Rectal smooth muscle tissue (tissue), 1 donor: ENCODE results near the gene BAZ2A.
A peak's percentile ranks its signal among the peaks of the same experiment; 100 is the strongest.
"Not testable (repeated sequence)": the region's sequence is repeated elsewhere in the genome, so short reads cannot be mapped to it uniquely, and the experiment has no call there.

Experiments used
- H3K27ac ChIP-seq: one replicate; pipeline ENCODE4 v1.7.0; 2013; ENCODE audit warnings: low read depth, low read length, inconsistent platforms
- H3K27me3 ChIP-seq: one replicate; pipeline ENCODE4 v1.7.0; 2013; ENCODE audit warnings: low read length; ENCODE audit not compliant: control insufficient read depth, insufficient read depth
- H3K36me3 ChIP-seq: one replicate; pipeline ENCODE4 v1.7.0; 2013; ENCODE audit warnings: low read length; ENCODE audit not compliant: control insufficient read depth, insufficient read depth
- H3K4me1 ChIP-seq: one replicate; pipeline ENCODE4 v1.7.0; 2013; ENCODE audit warnings: low read length; ENCODE audit not compliant: control insufficient read depth, insufficient read depth
- H3K4me3 ChIP-seq: one replicate; pipeline ENCODE4 v1.7.0; 2013; ENCODE audit warnings: low read length
- H3K9ac ChIP-seq: one replicate; pipeline ENCODE4 v1.7.0; 2013; ENCODE audit warnings: low read length

BAZ2A gene

GRCh38 chr12:56581418-56582145, 48.5 kb downstream of the BAZ2A start:
- Histone ChIP-seq H3K36me3 (peaks cover 6% of the 10 kb centered on the region), H3K27ac (no peak overlapping the region), H3K4me3 (no peak overlapping the region), H3K27me3 (no peaks in the 10 kb centered on the region), H3K4me1 (no peaks in the 10 kb centered on the region), H3K9ac (no peak overlapping the region)

GRCh38 chr12:56578983-56579546, 51.1 kb downstream of the BAZ2A start:
- no peak overlapping the region for H3K9ac ChIP-seq
- H3K27me3 ChIP-seq = no peaks in the 10 kb centered on the region
- no peak overlapping the region for H3K27ac ChIP-seq
- H3K36me3 ChIP-seq = peaks cover 6% of the 10 kb centered on the region
- H3K4me1 ChIP-seq = no peaks in the 10 kb centered on the region
- H3K4me3 ChIP-seq = no peak overlapping the region

GRCh38 chr12:56577248-56577647, 52.9 kb downstream of the BAZ2A start:
- not testable (repeated sequence) for H3K27ac ChIP-seq, H3K27me3 ChIP-seq, H3K36me3 ChIP-seq, H3K4me1 ChIP-seq, H3K4me3 ChIP-seq, H3K9ac ChIP-seq

GRCh38 chr12:56574210-56574609, 55.9 kb downstream of the BAZ2A start:
- H3K36me3 ChIP-seq = no peaks in the 10 kb centered on the region
- no peak overlapping the region for H3K4me3 ChIP-seq
- H3K27ac ChIP-seq = no peak overlapping the region
- no peak overlapping the region for H3K9ac ChIP-seq
- no peaks in the 10 kb centered on the region for H3K4me1 ChIP-seq
- H3K27me3 ChIP-seq = no peaks in the 10 kb centered on the region

- Histone ChIP-seq H3K9ac (no peak overlapping the region), H3K27ac (no peak overlapping the region), H3K4me3 (no peak overlapping the region), H3K4me1 (no peaks in the 10 kb centered on the region), H3K36me3 (no peaks in the 10 kb centered on the region), H3K27me3 (no peaks in the 10 kb centered on the region)
Measured at GRCh38 chr12:56572288-56572687, 57.8 kb downstream of the BAZ2A start.

GRCh38 chr12:56571121-56571520, 59.0 kb downstream of the BAZ2A start:
- no peaks in the 10 kb centered on the region for H3K36me3 ChIP-seq
- H3K4me1 ChIP-seq = peaks cover 2% of the 10 kb centered on the region
- no peaks in the 10 kb centered on the region for H3K27me3 ChIP-seq
- H3K9ac ChIP-seq = no peak overlapping the region
- no peak overlapping the region for H3K4me3 ChIP-seq
- peak overlapping the region; percentile 30 for H3K27ac ChIP-seq

- H3K27ac ChIP-seq = no peak overlapping the region
Measured at GRCh38 chr12:56568146-56568545, 62.0 kb downstream of the BAZ2A start.

GRCh38 chr12:56565510-56566101, 64.5 kb downstream of the BAZ2A start:
- peak overlapping the region; percentile 7 for H3K4me3 ChIP-seq
- no peak overlapping the region for H3K9ac ChIP-seq
- peak overlapping the region; percentile 54 for H3K27ac ChIP-seq
- H3K27me3 ChIP-seq = no peaks in the 10 kb centered on the region
- H3K4me1 ChIP-seq = peaks cover 4% of the 10 kb centered on the region
- H3K36me3 ChIP-seq = peaks cover 7% of the 10 kb centered on the region

More at GRCh38 chr12:56568146-56568545, 62.0 kb downstream of the BAZ2A start:
- Histone ChIP-seq H3K27me3 (no peaks in the 10 kb centered on the region), H3K4me3 (no peak overlapping the region), H3K36me3 (peaks cover 2% of the 10 kb centered on the region), H3K9ac (no peak overlapping the region), H3K4me1 (peaks cover 4% of the 10 kb centered on the region)

- Histone ChIP-seq H3K4me1 (no peaks in the 10 kb centered on the region), H3K27ac (no peak overlapping the region), H3K27me3 (no peaks in the 10 kb centered on the region), H3K9ac (no peak overlapping the region), H3K4me3 (no peak overlapping the region), H3K36me3 (no peaks in the 10 kb centered on the region)
Measured at GRCh38 chr12:56551070-56551469, 79.1 kb downstream of the BAZ2A start.

GRCh38 chr12:56546680-56547079, 83.4 kb downstream of the BAZ2A start:
- Histone ChIP-seq H3K4me3 (no peak overlapping the region), H3K27me3 (no peaks in the 10 kb centered on the region), H3K4me1 (no peaks in the 10 kb centered on the region), H3K36me3 (no peaks in the 10 kb centered on the region), H3K27ac (no peak overlapping the region), H3K9ac (no peak overlapping the region)
